Ascending aorta (tissue), 2 donors: Measurements from ENCODE around the gene FOSB. TPM values are rescaled to one million over a fixed set of nuclear protein-coding genes. Genes with fewer than 3 reads are reported as not detected.

Experiments
- DNase-seq, 2 donors: peaks; one replicate each; pipeline ENCODE4 v3.0.0-alpha.2; 2019; ENCODE audit warnings: low spot score in 2 of 2
- H3K27ac ChIP-seq, 2 donors: fragments of 200-600 bp; sonication (generic); one replicate each; pipeline ENCODE4 v1.5.1; 2016 to 2017; ENCODE audit warnings: mild to moderate bottlenecking in 1 of 2
- H3K27me3 ChIP-seq: fragments of 200-600 bp; sonication (generic); one replicate; pipeline ENCODE4 v1.5.1; 2017
- H3K36me3 ChIP-seq, 2 donors: fragments of 200-600 bp; sonication (generic); one replicate each; pipeline ENCODE4 v1.5.1; 2016
- H3K4me1 ChIP-seq, 2 donors: fragments of 200-600 bp; sonication (generic); one replicate each; pipeline ENCODE4 v1.5.1; 2016 to 2017; ENCODE audit warnings: mild to moderate bottlenecking in 1 of 2
- H3K4me3 ChIP-seq, 2 donors: fragments of 200-600 bp; sonication (generic); one replicate each; pipeline ENCODE4 v1.5.1; 2016 to 2017; ENCODE audit warnings: mild to moderate bottlenecking in 1 of 2
- H3K9me3 ChIP-seq, 2 donors: fragments of 200-600 bp; sonication (generic); one replicate each; pipeline ENCODE4 v1.5.1; 2016
- intact Hi-C: fragments of 100-400 bp; cut with DNase I; formaldehyde crosslinking; loops from one replicate; pipeline ENCODE4 v1.15.1; 2023
- total RNA-seq: library from RNA; depleted of rRNA; stranded (reverse); fragments of >200 nt; gene quantifications from one replicate; pipeline ENCODE4 v1.1.0, GENCODE V29; 2016
- TF ChIP-seq, protein P1 (sequence below), 3 experiments: fragments of 200-600 bp in 2 of 3; fragments of 450-650 bp in 1 of 3; sonication (generic) in 2 of 3; IDR thresholded peaks; one replicate each; pipeline ENCODE4 v1.5.1; 2016 to 2019; ENCODE audit warnings: antibody characterized with exemption in 3 of 3, mild to moderate bottlenecking in 1 of 3, moderate library complexity in 1 of 3

The FOSB gene
- total RNA-seq, 1 donor from 2014 or later, result 511 TPM

DNA sequence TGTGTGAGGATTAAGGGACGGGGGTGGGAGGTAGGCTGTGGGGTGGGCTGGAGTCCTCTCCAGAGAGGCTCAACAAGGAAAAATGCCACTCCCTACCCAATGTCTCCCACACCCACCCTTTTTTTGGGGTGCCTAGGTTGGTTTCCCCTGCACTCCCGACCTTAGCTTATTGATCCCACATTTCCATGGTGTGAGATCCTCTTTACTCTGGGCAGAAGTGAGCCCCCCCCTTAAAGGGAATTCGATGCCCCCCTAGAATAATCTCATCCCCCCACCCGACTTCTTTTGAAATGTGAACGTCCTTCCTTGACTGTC lies 5.5 kb downstream of the FOSB start:
- H3K4me1 ChIP-seq, result peaks cover 3 to 16% of the 10 kb centered on the region in 2 donors
- TF ChIP-seq, protein P1, sequence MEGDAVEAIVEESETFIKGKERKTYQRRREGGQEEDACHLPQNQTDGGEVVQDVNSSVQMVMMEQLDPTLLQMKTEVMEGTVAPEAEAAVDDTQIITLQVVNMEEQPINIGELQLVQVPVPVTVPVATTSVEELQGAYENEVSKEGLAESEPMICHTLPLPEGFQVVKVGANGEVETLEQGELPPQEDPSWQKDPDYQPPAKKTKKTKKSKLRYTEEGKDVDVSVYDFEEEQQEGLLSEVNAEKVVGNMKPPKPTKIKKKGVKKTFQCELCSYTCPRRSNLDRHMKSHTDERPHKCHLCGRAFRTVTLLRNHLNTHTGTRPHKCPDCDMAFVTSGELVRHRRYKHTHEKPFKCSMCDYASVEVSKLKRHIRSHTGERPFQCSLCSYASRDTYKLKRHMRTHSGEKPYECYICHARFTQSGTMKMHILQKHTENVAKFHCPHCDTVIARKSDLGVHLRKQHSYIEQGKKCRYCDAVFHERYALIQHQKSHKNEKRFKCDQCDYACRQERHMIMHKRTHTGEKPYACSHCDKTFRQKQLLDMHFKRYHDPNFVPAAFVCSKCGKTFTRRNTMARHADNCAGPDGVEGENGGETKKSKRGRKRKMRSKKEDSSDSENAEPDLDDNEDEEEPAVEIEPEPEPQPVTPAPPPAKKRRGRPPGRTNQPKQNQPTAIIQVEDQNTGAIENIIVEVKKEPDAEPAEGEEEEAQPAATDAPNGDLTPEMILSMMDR (IDR thresholded peaks at IDR 0.05), result no peak
- no peaks in the 10 kb centered on the region for H3K27me3 ChIP-seq
- H3K27ac ChIP-seq, result no peak overlapping the region
- no peaks in the 10 kb centered on the region for H3K9me3 ChIP-seq
- no peak overlapping the region for H3K4me3 ChIP-seq
- no peak for DNase-seq
- H3K36me3 ChIP-seq, result no peaks in the 10 kb centered on the region
- intact Hi-C loops, result no loop called here

DNA sequence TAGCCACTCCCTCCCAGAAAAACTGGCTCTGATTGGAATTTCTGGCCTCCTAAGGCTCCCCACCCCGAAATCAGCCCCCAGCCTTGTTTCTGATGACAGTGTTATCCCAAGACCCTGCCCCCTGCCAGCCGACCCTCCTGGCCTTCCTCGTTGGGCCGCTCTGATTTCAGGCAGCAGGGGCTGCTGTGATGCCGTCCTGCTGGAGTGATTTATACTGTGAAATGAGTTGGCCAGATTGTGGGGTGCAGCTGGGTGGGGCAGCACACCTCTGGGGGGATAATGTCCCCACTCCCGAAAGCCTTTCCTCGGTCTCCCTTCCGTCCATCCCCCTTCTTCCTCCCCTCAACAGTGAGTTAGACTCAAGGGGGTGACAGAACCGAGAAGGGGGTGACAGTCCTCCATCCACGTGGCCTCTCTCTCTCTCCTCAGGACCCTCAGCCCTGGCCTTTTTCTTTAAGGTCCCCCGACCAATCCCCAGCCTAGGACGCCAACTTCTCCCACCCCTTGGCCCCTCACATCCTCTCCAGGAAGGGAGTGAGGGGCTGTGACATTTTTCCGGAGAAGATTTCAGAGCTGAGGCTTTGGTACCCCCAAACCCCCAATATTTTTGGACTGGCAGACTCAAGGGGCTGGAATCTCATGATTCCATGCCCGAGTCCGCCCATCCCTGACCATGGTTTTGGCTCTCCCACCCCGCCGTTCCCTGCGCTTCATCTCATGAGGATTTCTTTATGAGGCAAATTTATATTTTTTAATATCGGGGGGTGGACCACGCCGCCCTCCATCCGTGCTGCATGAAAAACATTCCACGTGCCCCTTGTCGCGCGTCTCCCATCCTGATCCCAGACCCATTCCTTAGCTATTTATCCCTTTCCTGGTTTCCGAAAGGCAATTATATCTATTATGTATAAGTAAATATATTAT lies 6.1 kb downstream of the FOSB start:
- intact Hi-C loops, result no loop called here
- no peaks in the 10 kb centered on the region for H3K36me3 ChIP-seq
- H3K27ac ChIP-seq, result no peak overlapping the region
- H3K27me3 ChIP-seq, result no peaks in the 10 kb centered on the region
- DNase-seq, result no peak
- H3K4me1 ChIP-seq, result peaks cover 3 to 11% of the 10 kb centered on the region in 2 donors
- no peaks in the 10 kb centered on the region for H3K9me3 ChIP-seq
- TF ChIP-seq, protein P1 (IDR thresholded peaks at IDR 0.05), result no peak
- H3K4me3 ChIP-seq, result no peak overlapping the region

DNA sequence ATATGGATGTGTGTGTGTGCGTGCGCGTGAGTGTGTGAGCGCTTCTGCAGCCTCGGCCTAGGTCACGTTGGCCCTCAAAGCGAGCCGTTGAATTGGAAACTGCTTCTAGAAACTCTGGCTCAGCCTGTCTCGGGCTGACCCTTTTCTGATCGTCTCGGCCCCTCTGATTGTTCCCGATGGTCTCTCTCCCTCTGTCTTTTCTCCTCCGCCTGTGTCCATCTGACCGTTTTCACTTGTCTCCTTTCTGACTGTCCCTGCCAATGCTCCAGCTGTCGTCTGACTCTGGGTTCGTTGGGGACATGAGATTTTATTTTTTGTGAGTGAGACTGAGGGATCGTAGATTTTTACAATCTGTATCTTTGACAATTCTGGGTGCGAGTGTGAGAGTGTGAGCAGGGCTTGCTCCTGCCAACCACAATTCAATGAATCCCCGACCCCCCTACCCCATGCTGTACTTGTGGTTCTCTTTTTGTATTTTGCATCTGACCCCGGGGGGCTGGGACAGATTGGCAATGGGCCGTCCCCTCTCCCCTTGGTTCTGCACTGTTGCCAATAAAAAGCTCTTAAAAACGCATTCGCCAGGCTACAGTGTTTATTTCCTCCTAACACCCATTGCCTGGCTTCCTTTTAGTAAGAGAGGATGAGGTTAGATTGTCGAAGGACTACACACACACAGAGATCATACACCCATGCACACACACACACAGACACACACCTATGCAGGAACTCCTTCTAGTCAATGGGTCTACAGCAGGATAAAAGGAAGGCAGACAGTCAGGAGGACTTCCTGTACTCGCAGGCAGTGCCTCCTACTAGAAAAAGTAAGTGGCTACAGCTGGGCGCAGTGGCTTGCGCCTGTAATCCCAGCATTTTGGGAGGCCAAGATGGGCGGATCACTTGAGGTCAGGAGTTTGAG lies 7.1 kb downstream of the FOSB start:
- TF ChIP-seq, protein P1 (IDR thresholded peaks at IDR 0.05), result no peak
- intact Hi-C loops, result no loop called here
- no peak overlapping the region for H3K27ac ChIP-seq

DNA sequence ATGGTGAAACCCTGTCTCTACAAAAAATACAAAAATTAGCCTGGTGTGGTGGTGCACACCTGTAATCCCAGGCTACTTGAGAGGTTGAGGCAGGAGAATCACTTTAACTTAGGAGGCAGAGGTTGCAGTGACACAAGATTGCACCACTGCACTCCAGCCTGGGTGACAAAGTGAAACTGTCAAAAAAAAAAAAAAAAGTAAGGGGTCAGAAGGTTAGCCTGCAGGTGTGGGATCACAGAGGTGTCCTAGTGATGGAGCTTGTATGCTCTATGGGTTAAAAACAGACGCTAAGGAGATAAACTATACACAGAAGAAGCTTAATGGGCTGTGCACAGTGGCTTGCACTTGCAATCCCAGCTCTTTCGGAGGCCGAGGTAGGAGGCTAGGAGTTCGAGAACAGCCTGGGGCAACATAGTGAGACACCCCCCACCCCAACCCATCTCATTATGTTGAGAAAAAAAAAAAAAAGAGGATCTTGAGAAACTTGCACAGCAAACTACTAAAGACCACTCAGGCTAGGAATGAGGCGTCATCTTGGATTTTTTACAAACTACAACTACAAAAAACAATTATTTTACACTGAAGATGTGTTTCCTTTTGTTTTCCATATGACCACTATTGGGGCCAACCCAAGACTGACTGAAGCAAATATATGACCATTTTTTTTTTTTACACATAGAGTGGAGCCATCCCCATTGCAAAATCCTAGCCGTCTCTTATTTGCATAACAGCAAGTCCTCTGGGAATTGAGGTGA lies 7.9 kb downstream of the FOSB start:
- no peak overlapping the region for H3K4me3 ChIP-seq
- no peak for DNase-seq
- intact Hi-C loops, result no loop called here
- H3K27ac ChIP-seq, result no peak overlapping the region
- H3K36me3 ChIP-seq, result no peaks in the 10 kb centered on the region
- no peaks in the 10 kb centered on the region for H3K9me3 ChIP-seq
- no peaks in the 10 kb centered on the region for H3K27me3 ChIP-seq
- H3K4me1 ChIP-seq, result peaks cover 0 to 4% of the 10 kb centered on the region in 2 donors
- TF ChIP-seq, protein P1 (IDR thresholded peaks at IDR 0.05), result no peak

More for the DNA sequence above, 7.1 kb downstream of the FOSB start:
- no peaks in the 10 kb centered on the region for H3K36me3 ChIP-seq
- no peak overlapping the region for H3K4me3 ChIP-seq
- H3K9me3 ChIP-seq, result no peaks in the 10 kb centered on the region
- H3K27me3 ChIP-seq, result no peaks in the 10 kb centered on the region
- DNase-seq, result no peak
- H3K4me1 ChIP-seq, result peaks cover 3 to 10% of the 10 kb centered on the region in 2 donors

DNA sequence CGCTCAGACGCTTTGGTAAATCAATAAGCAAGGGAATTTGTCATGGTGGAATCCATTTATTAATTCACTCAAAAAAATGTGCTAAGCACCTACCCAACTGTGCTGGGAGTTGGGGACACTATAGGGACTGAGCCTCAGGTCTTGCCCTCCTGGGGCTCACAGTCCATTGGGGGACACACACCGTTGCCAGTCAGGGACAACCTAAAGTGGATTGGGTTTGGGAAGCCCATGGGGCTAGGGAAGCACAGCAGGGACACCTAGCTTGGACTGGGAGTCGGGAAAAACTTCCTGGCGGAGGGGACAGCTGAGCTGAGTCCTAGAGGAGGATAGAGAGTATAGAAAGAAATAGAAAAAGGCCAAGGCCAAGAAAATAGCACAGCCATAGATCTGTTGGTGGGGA lies 8.5 kb downstream of the FOSB start:
- Histone ChIP-seq H3K27ac (no peak overlapping the region), H3K4me3 (no peak overlapping the region), H3K9me3 (no peaks in the 10 kb centered on the region), H3K27me3 (no peaks in the 10 kb centered on the region), H3K36me3 (no peaks in the 10 kb centered on the region), H3K4me1 (peaks cover 0 to 4% of the 10 kb centered on the region in 2 donors)
- intact Hi-C loops, result no loop called here
- TF ChIP-seq, protein P1 (IDR thresholded peaks at IDR 0.05), result no peak
- DNase-seq, result no peak
